Mesodermal cell (in vitro differentiated cells): Measurements from ENCODE around the gene PAFAH2.

Experiments
- H3K27ac ChIP-seq: 2 replicates; pipeline ENCODE4 v1.7.0; 2013; ENCODE audit warnings: mild to moderate bottlenecking, low read depth, low read length, moderate library complexity; ENCODE audit not compliant: severe bottlenecking
- H3K36me3 ChIP-seq: 2 replicates; pipeline ENCODE4 v1.7.1; 2013; ENCODE audit warnings: mild to moderate bottlenecking, low read length, moderate library complexity; ENCODE audit not compliant: control insufficient read depth, insufficient read depth
- H3K4me1 ChIP-seq: one replicate; pipeline ENCODE4 v1.7.1; 2013; ENCODE audit warnings: mild to moderate bottlenecking, low read length; ENCODE audit not compliant: insufficient read depth, control insufficient read depth, poor library complexity, severe bottlenecking
- H3K4me3 ChIP-seq: 2 replicates; pipeline ENCODE4 v1.7.0; 2013; ENCODE audit warnings: low read length, control low read depth, mild to moderate bottlenecking; ENCODE audit not compliant: insufficient read depth, poor library complexity, severe bottlenecking; ENCODE audit errors: extremely low read depth
- H3K9me3 ChIP-seq: 2 replicates; pipeline ENCODE4 v1.7.1; 2013; ENCODE audit warnings: mild to moderate bottlenecking, low read length, moderate library complexity; ENCODE audit not compliant: control insufficient read depth
- WGBS, 2 experiments: methylation state at CpG; one replicate each; pipeline ENCODE4 v1.1.5; 2013; ENCODE audit warnings: missing lambda C conversion rate in 2 of 2; ENCODE audit not compliant: insufficient coverage in 2 of 2; 5-methylcytosine and 5-hydroxymethylcytosine counted together

Gene PAFAH2

DNA sequence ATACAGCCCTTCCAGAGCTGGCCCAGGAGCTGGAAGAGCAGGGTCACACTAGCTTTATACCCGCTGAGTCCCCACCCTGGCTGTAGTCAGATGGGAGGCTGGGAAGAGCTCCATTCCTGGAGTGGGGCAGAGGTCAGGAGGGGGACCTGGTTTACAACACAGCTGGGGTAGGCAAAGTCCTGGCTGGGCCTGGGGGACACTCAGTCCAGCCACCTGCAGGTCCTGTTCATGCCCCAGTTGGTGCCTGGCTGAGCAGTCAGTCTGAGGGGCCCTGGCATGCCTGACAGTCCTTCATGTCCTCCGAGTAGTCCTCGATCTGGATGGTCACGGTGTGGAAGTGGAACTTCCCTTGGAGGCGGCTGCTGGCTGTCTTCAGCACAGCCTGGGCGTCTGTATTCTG is 41.0 kb upstream of the PAFAH2 start:
- H3K27ac ChIP-seq, result no peak overlapping the region
- no peaks in the 10 kb centered on the region for H3K36me3 ChIP-seq
- H3K9me3 ChIP-seq, result no peaks in the 10 kb centered on the region
- H3K4me3 ChIP-seq, result no peak overlapping the region
- H3K4me1 ChIP-seq, result no peaks in the 10 kb centered on the region
- 82 to 88% methylated on average over 4 to 6 of the region's 6 CpGs for WGBS, 2 experiments

- 97 to 100% methylated on average over 2 to 5 of the region's 6 CpGs for WGBS, 2 experiments
- Histone ChIP-seq H3K4me3 (no peak overlapping the region), H3K9me3 (no peaks in the 10 kb centered on the region), H3K4me1 (no peaks in the 10 kb centered on the region), H3K36me3 (no peaks in the 10 kb centered on the region), H3K27ac (no peak overlapping the region)
These were observed 40.6 kb upstream of the PAFAH2 start for GRCh38 chr1:26038477-26038876.

DNA sequence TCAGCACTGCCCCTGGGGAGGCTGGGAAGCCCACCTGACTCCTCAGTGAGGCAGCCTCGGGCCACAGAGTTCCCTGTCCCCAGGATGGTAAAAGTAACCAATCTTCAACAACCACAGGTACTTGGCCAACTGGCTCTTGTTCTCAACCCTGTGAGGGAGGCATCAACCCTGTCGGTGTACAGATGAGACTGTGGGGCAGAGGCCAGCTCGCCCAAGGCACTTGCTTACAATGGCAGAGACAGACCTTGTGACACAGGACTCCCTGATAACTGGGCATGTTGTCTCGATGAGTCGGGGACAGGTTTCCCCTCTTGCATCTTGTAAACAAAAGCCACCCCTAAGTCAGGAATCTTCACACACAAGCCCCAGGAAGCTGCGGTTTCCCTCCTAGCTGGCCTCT is 40.0 kb upstream of the PAFAH2 start:
- Histone ChIP-seq H3K9me3 (no peaks in the 10 kb centered on the region), H3K27ac (no peak overlapping the region), H3K4me1 (no peaks in the 10 kb centered on the region), H3K36me3 (no peaks in the 10 kb centered on the region), H3K4me3 (no peak overlapping the region)
- WGBS, 2 experiments, result 81 to 95% methylated on average over 4 to 5 of the region's 6 CpGs

DNA sequence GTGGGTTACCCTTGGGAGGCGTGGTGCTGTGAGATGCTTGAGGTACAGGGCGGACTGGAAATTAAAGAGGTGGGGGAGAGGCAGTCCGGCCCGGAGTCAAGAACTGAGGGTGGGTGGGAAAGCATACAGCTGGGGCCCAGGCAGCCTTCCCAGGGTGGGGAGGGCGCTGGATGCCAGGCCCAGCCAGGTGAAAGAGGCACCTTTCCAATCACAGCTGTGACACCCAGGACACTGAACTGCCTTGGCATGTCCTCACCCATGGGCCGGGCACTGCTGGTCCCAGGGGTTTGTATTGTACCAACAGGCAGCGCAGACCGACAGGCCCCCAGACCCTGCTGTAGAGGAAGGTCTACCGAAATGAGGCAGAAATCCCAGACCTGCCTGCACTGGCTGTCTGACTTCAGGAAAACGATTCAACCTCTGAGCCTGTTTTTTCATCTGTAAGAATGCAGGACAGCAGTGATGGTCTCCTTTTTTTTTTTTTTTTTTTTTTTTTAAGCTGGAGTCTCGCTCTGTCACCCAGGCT is 39.0 kb upstream of the PAFAH2 start:
- WGBS, 2 experiments, result 92 to 93% methylated on average over 5 to 10 of the region's 11 CpGs
- H3K4me3 ChIP-seq, result no peak overlapping the region
- no peaks in the 10 kb centered on the region for H3K4me1 ChIP-seq
- H3K9me3 ChIP-seq, result no peaks in the 10 kb centered on the region
- no peaks in the 10 kb centered on the region for H3K36me3 ChIP-seq
- no peak overlapping the region for H3K27ac ChIP-seq

GRCh38 chr1:26035959-26036755 is 38.3 kb upstream of the PAFAH2 start:
- Histone ChIP-seq H3K27ac (no peak overlapping the region), H3K4me3 (peak overlapping the region; percentile 80), H3K4me1 (no peaks in the 10 kb centered on the region), H3K36me3 (no peaks in the 10 kb centered on the region), H3K9me3 (no peaks in the 10 kb centered on the region)
- WGBS, 2 experiments, result 13 to 16% methylated on average over 27 to 28 of the region's 39 CpGs

DNA sequence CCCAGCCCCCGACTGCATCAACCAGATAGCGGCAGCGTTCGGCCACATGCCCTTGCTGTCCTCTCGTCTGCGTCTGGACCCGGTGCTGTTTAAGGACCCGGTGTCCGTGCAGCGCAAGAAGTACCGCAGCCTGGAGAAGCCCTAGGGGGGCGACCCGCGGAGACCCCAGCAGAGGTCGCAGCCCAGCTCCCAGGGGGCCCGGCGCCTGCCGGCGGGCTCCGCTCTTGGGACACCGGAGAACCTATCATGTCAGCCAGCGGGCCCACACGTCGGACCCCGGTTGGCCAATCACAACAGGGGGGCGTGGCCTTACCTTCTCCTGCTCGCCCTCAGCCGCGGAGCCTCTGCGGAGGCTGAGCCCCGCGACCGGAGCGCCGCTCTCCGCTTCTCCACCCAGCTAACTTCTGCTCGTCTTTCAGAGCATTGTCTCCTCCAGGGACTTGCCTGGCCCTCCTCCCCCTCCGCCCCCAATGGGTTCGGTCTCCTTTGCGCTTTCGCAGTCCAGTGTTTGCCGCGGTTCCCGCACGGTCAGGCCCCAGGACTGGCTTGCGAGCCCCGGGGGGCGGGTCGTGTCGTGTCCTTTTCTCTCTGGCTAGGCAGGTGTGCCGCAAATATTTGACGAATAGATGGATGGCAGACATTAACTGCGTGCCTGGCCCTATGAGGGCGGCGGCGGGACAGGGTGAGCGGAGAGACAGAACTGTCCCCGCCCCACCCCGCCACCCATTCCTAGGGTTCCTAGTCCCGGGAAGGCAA is 37.5 kb upstream of the PAFAH2 start:
- peak overlapping the region; percentile 80 for H3K4me3 ChIP-seq
- no peaks in the 10 kb centered on the region for H3K36me3 ChIP-seq
- H3K9me3 ChIP-seq, result no peaks in the 10 kb centered on the region
- 0% methylated on average over 40 to 48 of the region's 60 CpGs for WGBS, 2 experiments
- H3K27ac ChIP-seq, result no peak overlapping the region
- H3K4me1 ChIP-seq, result no peaks in the 10 kb centered on the region

- Histone ChIP-seq H3K4me1 (no peaks in the 10 kb centered on the region), H3K36me3 (no peaks in the 10 kb centered on the region), H3K27ac (no peak overlapping the region), H3K9me3 (no peaks in the 10 kb centered on the region), H3K4me3 (peak overlapping the region; percentile 80)
- WGBS, 2 experiments, result 26 to 31% methylated on average over 9 of the region's 15 CpGs
These were observed 36.8 kb upstream of the PAFAH2 start for GRCh38 chr1:26034504-26035202.

DNA sequence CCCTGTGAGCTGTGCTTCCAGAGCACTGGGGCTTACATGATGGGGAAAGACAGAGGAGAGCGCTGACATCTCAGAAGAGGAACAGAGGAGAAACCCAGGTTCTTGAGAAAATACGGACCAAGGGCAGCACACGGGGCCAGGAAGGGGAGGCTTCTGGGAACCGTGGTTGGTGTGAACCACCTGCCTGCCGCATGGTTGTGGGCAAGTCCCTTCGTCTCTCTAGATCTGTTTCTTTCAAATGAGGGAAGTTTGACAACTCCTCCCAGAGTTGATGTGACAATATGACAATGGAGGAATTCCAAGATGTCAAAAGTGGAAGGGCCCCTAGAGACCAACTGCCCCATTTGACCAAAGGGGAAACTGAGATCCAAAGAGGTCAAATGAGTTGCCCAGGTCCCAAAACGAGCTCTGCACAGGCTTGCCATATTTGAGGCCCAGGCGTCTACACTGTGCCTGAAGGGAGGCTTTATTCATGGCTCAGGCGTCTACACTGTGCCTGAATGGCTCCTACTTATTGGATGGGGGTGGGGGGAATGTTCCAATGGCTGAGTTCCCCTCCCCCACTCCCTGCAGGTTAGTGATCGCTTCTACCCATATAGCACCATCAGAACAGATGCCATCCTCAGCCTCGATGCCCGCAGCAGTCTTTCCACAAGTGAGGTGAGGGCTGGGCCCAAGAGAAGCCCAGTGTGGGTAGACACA is 34.9 kb upstream of the PAFAH2 start:
- no peak overlapping the region for H3K4me3 ChIP-seq
- H3K9me3 ChIP-seq, result no peaks in the 10 kb centered on the region
- H3K27ac ChIP-seq, result no peak overlapping the region
- H3K36me3 ChIP-seq, result no peaks in the 10 kb centered on the region
- H3K4me1 ChIP-seq, result no peaks in the 10 kb centered on the region
- 86 to 91% methylated on average over 7 to 8 of the region's 12 CpGs for WGBS, 2 experiments

GRCh38 chr1:26031611-26032220 is 33.9 kb upstream of the PAFAH2 start:
- 80 to 93% methylated on average over 2 to 3 of the region's 3 CpGs for WGBS, 2 experiments
- Histone ChIP-seq H3K27ac (no peak overlapping the region), H3K9me3 (no peaks in the 10 kb centered on the region), H3K36me3 (no peaks in the 10 kb centered on the region), H3K4me3 (no peak overlapping the region), H3K4me1 (no peaks in the 10 kb centered on the region)

DNA sequence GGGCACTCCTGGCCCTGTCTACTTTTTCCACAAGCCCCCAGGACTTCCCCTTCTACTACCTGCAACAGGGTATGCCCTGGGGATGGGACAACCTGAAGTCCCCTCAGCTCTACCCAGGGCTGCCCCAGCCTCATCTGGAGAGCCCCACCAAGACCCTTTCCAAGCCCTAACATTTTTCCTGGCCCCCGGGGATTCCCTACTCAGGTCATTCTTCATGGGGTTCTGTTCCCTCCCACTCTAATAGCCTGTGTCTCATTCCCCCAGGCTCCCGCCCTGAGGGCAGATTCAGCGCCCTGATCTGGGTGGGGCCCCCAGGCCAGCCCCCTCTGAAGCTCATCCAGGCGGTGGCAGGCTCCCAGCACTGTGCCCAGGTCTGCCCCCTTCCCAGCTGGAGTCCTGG is 33.3 kb upstream of the PAFAH2 start:
- Histone ChIP-seq H3K9me3 (no peaks in the 10 kb centered on the region), H3K4me1 (no peaks in the 10 kb centered on the region), H3K27ac (no peak overlapping the region), H3K4me3 (no peak overlapping the region), H3K36me3 (no peaks in the 10 kb centered on the region)
- WGBS, 2 experiments, result 55 to 80% methylated on average over 2 of the region's 4 CpGs
